Measurements from ENCODE around the gene EPOP. TPM values are rescaled to one million over a fixed set of nuclear protein-coding genes. Genes with fewer than 3 reads are reported as not detected.

The EPOP gene
- total and polyA plus RNA-seq, 2 of the 8 experiments (the other 6 are each of a cell fraction or from before 2014, with no cell fraction given), result 1.5 to 3.3 TPM

DNA sequence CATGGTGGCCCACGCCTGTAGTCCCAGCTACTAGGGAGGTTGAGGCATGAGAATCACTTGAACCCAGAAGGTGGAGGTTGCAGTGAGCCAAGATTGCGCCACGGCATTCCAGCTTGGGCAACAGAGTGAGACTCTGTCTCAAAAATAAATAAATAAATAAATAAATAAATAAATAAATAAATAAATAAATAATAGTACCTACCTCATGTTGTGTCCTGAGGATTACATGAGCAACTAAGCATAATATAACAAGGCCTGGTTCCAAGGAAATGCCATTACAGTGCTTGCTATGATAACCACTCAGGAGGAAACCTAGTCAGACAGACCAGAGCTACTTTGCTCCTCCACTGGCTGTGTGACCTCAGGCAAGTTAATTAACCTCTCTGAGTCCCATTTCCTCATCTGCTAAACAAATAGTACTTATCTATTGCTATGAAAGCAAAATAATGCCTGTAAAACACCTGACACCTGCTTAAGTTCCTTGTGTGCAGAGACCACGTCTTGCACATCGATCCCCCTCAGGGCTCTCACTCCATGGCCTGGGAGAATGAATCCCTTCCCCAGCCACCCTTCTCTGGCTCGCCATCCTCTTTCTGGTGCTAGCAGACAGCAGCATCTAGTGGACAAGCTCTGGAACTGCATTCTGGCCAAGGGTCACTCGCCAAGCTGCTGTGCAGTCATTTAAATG, 7.5 kb downstream of the EPOP start (continued):
- 0 out of 2 replicates have a peak, but pooled peaks have one; percentile 19 for TF ChIP-seq TEAD4 (IDR thresholded peaks at IDR 0.05; ENCODE audit: low read depth, low read length)
